BJ (cell line): ENCODE results near the gene PTH2R. TPM values are rescaled to one million over a fixed set of nuclear protein-coding genes. Genes with fewer than 3 reads are reported as not detected.
"Not testable (repeated sequence)": the region's sequence is repeated elsewhere in the genome, so short reads cannot be mapped to it uniquely, and the experiment has no call there.

Experiments
- CTCF ChIA-PET: fragments of 350-600 bp; formaldehyde crosslinking; extraction: SDS; loops from one replicate; lab custom pipeline; 2021; ENCODE audit warnings: antibody characterized with exemption, inconsistent platforms; lab: Yijun Ruan, JAX
- POLR2A ChIA-PET: fragments of 300-600 bp; sonication (Branson Sonifier 250); formaldehyde crosslinking; extraction: SDS; loops from one replicate; lab custom pipeline; 2021; ENCODE audit warnings: antibody characterized with exemption; lab: Charles Lee
- DNase-seq: peaks from one replicate; pipeline ENCODE4 v3.0.0-alpha.2; 2011; ENCODE audit warnings: low read depth
- H3K27me3 ChIP-seq: 2 replicates; pipeline ENCODE4 v1.6.0; 2011; ENCODE audit warnings: low read length; ENCODE audit not compliant: control insufficient read depth, insufficient read depth
- H3K36me3 ChIP-seq: 2 replicates; pipeline ENCODE4 v1.5.1; 2011; ENCODE audit warnings: low read length; ENCODE audit not compliant: control insufficient read depth, insufficient read depth
- H3K4me3 ChIP-seq: 2 replicates; pipeline ENCODE4 v1.5.1; 2011; ENCODE audit warnings: low read depth, mild to moderate bottlenecking, control low read depth, low read length
- polyA plus RNA-seq: library from polyadenylated mRNA; depleted of rRNA; stranded (reverse); fragments of >200 nt; gene quantifications from 2 replicates; pipeline ENCODE4 v1.2.3, GENCODE V29; 2011; rRNA removed
- TF ChIP-seq, protein P1 (sequence below): IDR thresholded peaks from 2 replicates; pipeline ENCODE4 v1.5.1; 2011; ENCODE audit warnings: low read depth, mild to moderate bottlenecking, control low read depth, inconsistent platforms, low read length, moderate library complexity; ENCODE audit not compliant: insufficient read depth

PTH2R gene
- polyA plus RNA-seq, 1 experiment = not detected

DNA sequence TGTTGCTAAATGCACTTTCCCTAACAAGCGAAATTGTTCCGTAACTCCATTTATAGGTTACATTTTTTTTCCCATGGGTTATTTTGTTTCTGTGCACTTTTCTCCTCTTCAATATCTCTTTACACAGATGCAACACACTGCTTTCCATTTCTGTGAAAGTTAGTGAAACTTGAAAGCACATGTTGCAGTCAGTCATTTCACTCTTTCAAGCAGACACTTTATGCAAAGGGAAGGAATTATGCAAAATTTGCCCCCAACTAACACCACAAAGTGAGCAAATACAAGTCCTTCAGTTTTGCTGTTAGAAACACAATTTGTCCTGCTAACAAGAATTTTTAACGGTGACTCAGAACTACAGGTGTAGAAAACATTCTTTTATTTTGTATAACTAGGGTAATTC, 124.8 kb downstream of the PTH2R start:
- H3K27me3 ChIP-seq = no peaks in the 10 kb centered on the region
- ChIA-PET POLR2A (no interaction called here), CTCF (no interaction called here)
- TF ChIP-seq, protein P1, sequence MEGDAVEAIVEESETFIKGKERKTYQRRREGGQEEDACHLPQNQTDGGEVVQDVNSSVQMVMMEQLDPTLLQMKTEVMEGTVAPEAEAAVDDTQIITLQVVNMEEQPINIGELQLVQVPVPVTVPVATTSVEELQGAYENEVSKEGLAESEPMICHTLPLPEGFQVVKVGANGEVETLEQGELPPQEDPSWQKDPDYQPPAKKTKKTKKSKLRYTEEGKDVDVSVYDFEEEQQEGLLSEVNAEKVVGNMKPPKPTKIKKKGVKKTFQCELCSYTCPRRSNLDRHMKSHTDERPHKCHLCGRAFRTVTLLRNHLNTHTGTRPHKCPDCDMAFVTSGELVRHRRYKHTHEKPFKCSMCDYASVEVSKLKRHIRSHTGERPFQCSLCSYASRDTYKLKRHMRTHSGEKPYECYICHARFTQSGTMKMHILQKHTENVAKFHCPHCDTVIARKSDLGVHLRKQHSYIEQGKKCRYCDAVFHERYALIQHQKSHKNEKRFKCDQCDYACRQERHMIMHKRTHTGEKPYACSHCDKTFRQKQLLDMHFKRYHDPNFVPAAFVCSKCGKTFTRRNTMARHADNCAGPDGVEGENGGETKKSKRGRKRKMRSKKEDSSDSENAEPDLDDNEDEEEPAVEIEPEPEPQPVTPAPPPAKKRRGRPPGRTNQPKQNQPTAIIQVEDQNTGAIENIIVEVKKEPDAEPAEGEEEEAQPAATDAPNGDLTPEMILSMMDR = no peak
- H3K4me3 ChIP-seq = no peak overlapping the region
- no peaks in the 10 kb centered on the region for H3K36me3 ChIP-seq
- DNase-seq = no peak

DNA sequence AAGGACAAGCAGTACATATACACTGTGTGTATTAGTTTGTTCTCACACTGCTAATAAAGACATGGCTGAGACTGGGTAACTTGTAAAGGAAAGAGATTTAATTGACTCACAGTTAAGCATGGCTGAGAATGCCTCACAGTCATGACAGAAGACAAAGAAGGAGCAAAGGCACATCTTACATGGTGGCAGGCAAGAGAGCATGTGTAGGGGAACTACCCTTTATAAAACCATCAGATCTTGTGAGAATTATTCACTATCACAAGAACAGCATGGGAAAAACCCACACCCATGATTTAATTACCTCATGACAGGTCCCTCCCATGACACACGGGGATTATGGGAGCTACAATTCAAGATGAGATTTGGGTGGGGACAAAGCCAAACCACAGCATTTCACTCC, 129.0 kb downstream of the PTH2R start:
- DNase-seq, H3K4me3 ChIP-seq, CTCF ChIA-PET, H3K36me3 ChIP-seq, H3K27me3 ChIP-seq, POLR2A ChIA-PET: not testable (repeated sequence)

- Histone ChIP-seq H3K36me3 (no peaks in the 10 kb centered on the region), H3K27me3 (no peaks in the 10 kb centered on the region), H3K4me3 (no peak overlapping the region)
- ChIA-PET CTCF (no interaction called here), POLR2A (no interaction called here)
- DNase-seq = no peak
- TF ChIP-seq, protein P1 = no peak
These were observed 134.9 kb downstream of the PTH2R start for GRCh38 chr2:208541461-208541988.

DNA sequence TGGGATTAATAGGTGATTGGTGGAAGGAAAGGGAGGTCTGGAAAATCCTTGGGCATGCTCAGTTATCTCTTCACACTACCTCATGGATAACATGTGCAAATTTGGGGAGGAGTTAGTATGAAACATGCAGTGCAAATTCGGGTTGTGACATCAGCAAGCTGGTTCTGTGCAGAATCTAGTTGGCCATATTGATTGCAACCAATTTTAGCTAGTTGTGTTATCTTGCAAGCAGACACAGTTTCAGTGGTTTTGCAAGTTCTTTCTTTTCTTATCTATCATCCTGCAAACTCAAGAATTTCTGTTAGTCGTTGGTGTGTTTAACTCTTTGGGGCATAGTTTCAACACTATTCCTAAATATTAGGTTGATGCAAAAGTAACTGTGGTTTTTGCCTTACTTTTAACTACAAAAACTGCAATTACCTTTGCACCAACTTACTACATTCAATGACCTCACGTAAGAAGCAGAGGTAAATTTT, 135.4 kb downstream of the PTH2R start:
- Histone ChIP-seq H3K27me3 (no peaks in the 10 kb centered on the region), H3K4me3 (no peak overlapping the region), H3K36me3 (no peaks in the 10 kb centered on the region)
- ChIA-PET CTCF (no interaction called here), POLR2A (no interaction called here)
- DNase-seq = no peak
- TF ChIP-seq, protein P1 = no peak

DNA sequence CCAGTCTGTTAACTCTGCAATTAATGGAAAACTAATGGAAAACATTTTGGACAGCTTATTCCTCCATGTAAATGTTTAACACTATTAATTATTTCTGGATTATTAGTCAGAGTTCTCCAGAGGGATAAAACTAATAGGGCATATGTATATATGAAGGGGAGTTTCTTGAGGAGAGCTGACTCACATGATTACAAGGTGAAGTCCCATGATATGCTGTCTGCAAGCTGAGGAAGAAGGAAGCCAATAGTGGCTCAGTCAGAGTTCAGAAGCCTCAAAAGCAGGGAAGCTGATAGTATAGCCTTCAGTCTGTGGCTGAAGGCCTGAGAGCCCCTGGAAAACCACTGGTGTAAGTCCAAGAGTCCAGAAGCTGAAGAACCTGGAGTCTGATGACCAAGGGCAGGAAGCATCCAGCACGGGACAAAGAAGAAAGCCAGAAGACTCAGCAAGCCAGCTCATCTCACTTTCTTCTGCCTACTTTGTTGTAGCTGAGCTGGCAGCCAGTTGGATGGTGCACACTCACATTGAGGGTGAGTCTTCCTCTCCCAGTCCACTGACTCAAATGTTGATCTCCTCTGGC, 136.0 kb downstream of the PTH2R start:
- no peak for DNase-seq
- CTCF ChIA-PET = no interaction called here
- POLR2A ChIA-PET = no interaction called here

More for the DNA sequence above, 136.0 kb downstream of the PTH2R start:
- Histone ChIP-seq H3K36me3 (no peaks in the 10 kb centered on the region), H3K27me3 (no peaks in the 10 kb centered on the region), H3K4me3 (no peak overlapping the region)
- TF ChIP-seq, protein P1 = no peak

Other genes with a start within 250 kb of the PTH2R start
- gene CRYGA, start 243.2 kb upstream of the PTH2R start, polyA plus RNA-seq = not detected in 2 replicates
- gene C2orf80, start 216.8 kb upstream of the PTH2R start, polyA plus RNA-seq = not detected in 2 replicates
- 41.9 and 63.2 TPM in 2 replicates for gene IDH1, start 151.7 kb upstream of the PTH2R start, polyA plus RNA-seq
- 11.5 and 17.6 TPM in 2 replicates for gene PIKFYVE, start 140.5 kb upstream of the PTH2R start, polyA plus RNA-seq